NCI-H2196 treated with DMSO at 0.1 percent for 48 hours (cell line): ENCODE data around the gene CDK2AP2.

Experiments used
- DNase-seq: peaks from one replicate; lab custom pipeline; 2025; ENCODE audit not compliant: unreplicated experiment; lab: John Stamatoyannopoulos, UW

The CDK2AP2 gene

GRCh38 chr11:67504005-67504949 lies 3.7 kb downstream of the CDK2AP2 start:
- DNase-seq: peak; percentile 10

GRCh38 chr11:67503119-67504004 lies 4.6 kb downstream of the CDK2AP2 start:
- no peak for DNase-seq

GRCh38 chr11:67502328-67502979 lies 5.5 kb downstream of the CDK2AP2 start:
- DNase-seq: no peak

- DNase-seq: no peak
These were observed 6.1 kb downstream of the CDK2AP2 start for GRCh38 chr11:67501854-67502253.

GRCh38 chr11:67500831-67501715 lies 6.9 kb downstream of the CDK2AP2 start:
- DNase-seq: no peak

- DNase-seq: no peak
These were observed 7.5 kb downstream of the CDK2AP2 start for GRCh38 chr11:67500484-67500821.

GRCh38 chr11:67499808-67500483 lies 8.0 kb downstream of the CDK2AP2 start:
- DNase-seq: no peak

GRCh38 chr11:67498544-67498972 lies 9.4 kb downstream of the CDK2AP2 start:
- no peak for DNase-seq

GRCh38 chr11:67497656-67498291 lies 10.2 kb downstream of the CDK2AP2 start:
- DNase-seq: no peak

- no peak for DNase-seq
These were observed 11.8 kb downstream of the CDK2AP2 start for GRCh38 chr11:67496113-67496512.

- no peak for DNase-seq
These were observed 12.5 kb downstream of the CDK2AP2 start for GRCh38 chr11:67495234-67496005.

- no peak for DNase-seq
These were observed 13.4 kb downstream of the CDK2AP2 start for GRCh38 chr11:67494371-67495233.

- DNase-seq: no peak
These were observed 14.2 kb downstream of the CDK2AP2 start for GRCh38 chr11:67493548-67494370.

GRCh38 chr11:67492801-67493547 lies 15.0 kb downstream of the CDK2AP2 start:
- no peak for DNase-seq

GRCh38 chr11:67492069-67492727 lies 15.8 kb downstream of the CDK2AP2 start:
- DNase-seq: no peak
